Caco-2 (cell line): ENCODE data around the gene MYL2. TPM values are rescaled to one million over a fixed set of nuclear protein-coding genes. Genes with fewer than 3 reads are reported as not detected.

Experiments
- BruUV-seq: library from RNA; stranded (reverse); fragments of 400-500 nt; replicated peaks from 2 replicates; lab custom pipeline; 2021; lab: Mats Ljungman, UMichigan
- CTCF ChIA-PET: fragments of 300-600 bp; sonication (Branson Sonifier 250); formaldehyde crosslinking; loops from one replicate; lab custom pipeline; 2022; ENCODE audit warnings: antibody characterized with exemption; lab: Charles Lee
- POLR2A ChIA-PET: fragments of 300-600 bp; sonication (Branson Sonifier 250); formaldehyde crosslinking; loops from one replicate; lab custom pipeline; 2022; ENCODE audit warnings: antibody characterized with exemption; lab: Charles Lee
- DNase-seq, 2 experiments: peaks; one replicate each; pipeline versions ENCODE4 v3.0.0 to v3.0.0-alpha.2; 2020 to 2022
- H3K27me3 ChIP-seq: replicated peaks from 2 replicates; pipeline ENCODE4 v1.6.0; 2011; ENCODE audit warnings: low read length; ENCODE audit not compliant: control insufficient read depth, insufficient read depth
- H3K36me3 ChIP-seq: 2 replicates; pipeline ENCODE4 v1.5.1; 2011; ENCODE audit warnings: low read length; ENCODE audit not compliant: control insufficient read depth, insufficient read depth
- H3K4me1 ChIP-seq: fragments of 250-450 bp; sonication (Bioruptor Pico); 2 replicates; pipeline ENCODE4 v1.5.1; 2020; ENCODE audit warnings: mild to moderate bottlenecking
- H3K4me3 ChIP-seq: 2 replicates; pipeline ENCODE4 v1.5.1; 2011; ENCODE audit warnings: low read depth, mild to moderate bottlenecking, control low read depth, low read length
- H3K9me3 ChIP-seq: fragments of 250-450 bp; sonication (Bioruptor Pico); 2 replicates; pipeline ENCODE4 v1.5.1; 2020; ENCODE audit warnings: mild to moderate bottlenecking, moderate library complexity
- H3K27ac Mint-ChIP-seq: one replicate; pipeline ENCODE4 v1.8.0; 2022; ENCODE audit warnings: mixed read lengths; ENCODE audit not compliant: unreplicated experiment
- H3K27me3 Mint-ChIP-seq: one replicate; pipeline ENCODE4 v1.8.0; 2022; ENCODE audit warnings: mixed read lengths; ENCODE audit not compliant: insufficient read depth, unreplicated experiment
- H3K36me3 Mint-ChIP-seq: one replicate; pipeline ENCODE4 v1.8.0; 2022; ENCODE audit warnings: mild to moderate bottlenecking, mixed read lengths; ENCODE audit not compliant: insufficient read depth, unreplicated experiment
- H3K4me1 Mint-ChIP-seq: one replicate; pipeline ENCODE4 v1.8.0; 2022; ENCODE audit warnings: low read depth, mixed read lengths; ENCODE audit not compliant: unreplicated experiment
- H3K4me3 Mint-ChIP-seq: one replicate; pipeline ENCODE4 v1.8.0; 2022; ENCODE audit warnings: mild to moderate bottlenecking, moderate library complexity, mixed read lengths; ENCODE audit not compliant: unreplicated experiment
- H3K9me3 Mint-ChIP-seq: one replicate; pipeline ENCODE4 v1.8.0; 2022; ENCODE audit warnings: mixed read lengths; ENCODE audit not compliant: unreplicated experiment
- intact Hi-C: fragments of 100-400 bp; cut with micrococcal nuclease; formaldehyde crosslinking; loops from one replicate; pipeline ENCODE4 v1.10.0; 2022; ENCODE audit not compliant: unreplicated experiment
- total RNA-seq: library from RNA; stranded (reverse); gene quantifications from 2 replicates; pipeline ENCODE4 v1.2.3, GENCODE V29; 2022
- TF ChIP-seq, protein P1 (sequence below), 2 experiments: fragments of 200-600 bp in 1 of 2; IDR thresholded peaks; 1 replicate in 1 of 2; 2 replicates in 1 of 2; pipeline versions ENCODE4 v1.5.1 to v1.8.0; 2011 to 2022; ENCODE audit warnings: antibody characterized with exemption in 1 of 2, control low read depth in 1 of 2, inconsistent platforms in 1 of 2, low read depth in 1 of 2, low read length in 1 of 2, mild to moderate bottlenecking in 1 of 2, moderate library complexity in 1 of 2; ENCODE audit not compliant: insufficient read depth in 1 of 2, severe bottlenecking in 1 of 2, unreplicated experiment in 1 of 2

Gene MYL2
- total RNA-seq, 1 experiment from 2014 or later = not detected

DNA sequence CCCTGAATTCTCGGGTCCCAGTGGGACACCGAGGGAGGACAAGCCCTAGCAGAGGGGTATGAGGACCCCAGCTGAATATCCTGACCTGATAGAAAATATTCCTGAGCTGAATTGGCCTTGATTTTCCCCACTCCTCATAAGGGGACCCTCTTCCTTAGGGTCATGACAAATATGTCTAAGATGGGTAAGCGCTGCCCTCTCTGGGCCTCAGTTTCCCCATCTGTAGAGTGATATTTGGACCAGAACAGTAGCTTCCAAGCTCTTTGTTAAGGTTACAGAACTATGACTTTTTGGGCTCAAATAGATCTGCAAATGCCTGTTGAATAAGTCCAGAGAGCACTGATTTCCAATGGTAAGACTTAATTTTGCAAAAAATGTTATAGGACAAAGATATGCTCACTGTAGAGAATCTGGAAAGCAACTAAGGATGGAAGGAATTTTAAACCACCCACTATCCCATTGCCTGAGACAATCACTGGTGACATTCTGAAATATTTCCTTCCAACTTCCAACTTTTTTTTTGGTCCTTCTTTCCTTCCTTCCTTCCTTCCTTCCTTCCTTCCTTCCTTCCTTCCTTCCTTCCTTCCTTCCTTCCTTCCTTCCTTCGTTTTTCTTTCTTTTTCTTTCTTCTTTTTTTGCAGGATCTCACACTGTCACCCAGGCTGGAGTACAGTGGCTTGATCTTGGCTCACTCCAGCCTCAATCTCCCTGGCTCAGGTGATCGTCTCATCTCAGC is 32.0 kb downstream of the MYL2 start:
- Mint-ChIP-seq H3K9me3 (no peaks in the 10 kb centered on the region), H3K4me3 (peak overlapping the region; percentile 77), H3K4me1 (no peaks in the 10 kb centered on the region), H3K36me3 (no peaks in the 10 kb centered on the region), H3K27ac (peak overlapping the region; percentile 64), H3K27me3 (peaks cover 10% of the 10 kb centered on the region)
- H3K27me3 ChIP-seq = no peaks in the 10 kb centered on the region
- DNase-seq = no peak
- H3K36me3 ChIP-seq = no peaks in the 10 kb centered on the region
- no peak overlapping the region for H3K4me3 ChIP-seq
- ChIA-PET CTCF (interaction anchor here (0.6 to 1.2 kb wide), 9 partner anchors 40 to 794 kb away, joined by 3 to 29 read pairs (median 4); partner anchors contain the start of gene CCDC63), POLR2A (no interaction called here)
- no TSS peak for BruUV-seq
- no peaks in the 10 kb centered on the region for H3K9me3 ChIP-seq
- intact Hi-C loops = loop anchor here (1.0 to 5.0 kb wide), 2 partner anchors 62 to 436 kb away; partner anchors contain the start of gene ARPC3
- TF ChIP-seq, protein P1, sequence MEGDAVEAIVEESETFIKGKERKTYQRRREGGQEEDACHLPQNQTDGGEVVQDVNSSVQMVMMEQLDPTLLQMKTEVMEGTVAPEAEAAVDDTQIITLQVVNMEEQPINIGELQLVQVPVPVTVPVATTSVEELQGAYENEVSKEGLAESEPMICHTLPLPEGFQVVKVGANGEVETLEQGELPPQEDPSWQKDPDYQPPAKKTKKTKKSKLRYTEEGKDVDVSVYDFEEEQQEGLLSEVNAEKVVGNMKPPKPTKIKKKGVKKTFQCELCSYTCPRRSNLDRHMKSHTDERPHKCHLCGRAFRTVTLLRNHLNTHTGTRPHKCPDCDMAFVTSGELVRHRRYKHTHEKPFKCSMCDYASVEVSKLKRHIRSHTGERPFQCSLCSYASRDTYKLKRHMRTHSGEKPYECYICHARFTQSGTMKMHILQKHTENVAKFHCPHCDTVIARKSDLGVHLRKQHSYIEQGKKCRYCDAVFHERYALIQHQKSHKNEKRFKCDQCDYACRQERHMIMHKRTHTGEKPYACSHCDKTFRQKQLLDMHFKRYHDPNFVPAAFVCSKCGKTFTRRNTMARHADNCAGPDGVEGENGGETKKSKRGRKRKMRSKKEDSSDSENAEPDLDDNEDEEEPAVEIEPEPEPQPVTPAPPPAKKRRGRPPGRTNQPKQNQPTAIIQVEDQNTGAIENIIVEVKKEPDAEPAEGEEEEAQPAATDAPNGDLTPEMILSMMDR (IDR thresholded peaks at IDR 0.05; ENCODE audit: insufficient read depth in 1 of 2, low read depth in 1 of 2, low read length in 1 of 2, severe bottlenecking in 1 of 2, unreplicated experiment in 1 of 2) = no peak
- H3K4me1 ChIP-seq = no peaks in the 10 kb centered on the region

DNA sequence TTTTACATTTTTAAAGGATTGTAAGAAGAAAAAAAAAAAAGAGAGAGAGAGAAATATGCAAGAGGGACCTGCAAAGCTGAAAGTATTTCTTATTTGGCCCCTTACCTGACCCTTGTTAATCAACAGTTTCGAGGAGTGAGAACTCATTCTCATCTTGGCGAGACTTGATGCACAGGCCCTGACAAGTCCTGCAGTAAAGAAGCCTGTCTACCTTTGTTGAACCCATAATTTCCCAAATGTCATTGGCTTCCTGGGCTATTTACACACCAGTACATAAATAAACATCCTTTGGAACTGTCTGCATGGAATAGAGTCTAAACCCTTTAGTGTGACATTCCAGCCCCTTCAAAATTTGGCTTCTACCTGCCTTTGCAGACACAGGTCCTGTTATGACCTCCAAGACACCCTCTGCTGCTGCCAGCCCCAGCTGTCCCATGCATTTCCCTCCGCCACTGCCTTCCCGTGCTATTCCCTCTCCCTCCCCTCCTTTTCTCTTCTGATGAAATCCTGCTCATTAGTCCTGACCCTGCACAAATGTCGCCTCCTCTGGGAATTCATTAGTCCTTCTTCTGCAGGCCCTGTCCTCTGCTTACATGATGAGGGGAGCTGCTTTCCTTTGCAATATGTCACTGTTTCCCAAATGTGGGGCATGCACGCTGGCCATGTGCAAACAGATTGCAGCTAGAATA is 35.1 kb downstream of the MYL2 start:
- BruUV-seq = no TSS peak
- Mint-ChIP-seq H3K27me3 (peaks cover 10% of the 10 kb centered on the region), H3K36me3 (no peaks in the 10 kb centered on the region), H3K4me3 (no peak overlapping the region), H3K4me1 (no peaks in the 10 kb centered on the region), H3K9me3 (peaks cover 8% of the 10 kb centered on the region), H3K27ac (no peak overlapping the region)
- Histone ChIP-seq H3K4me1 (no peaks in the 10 kb centered on the region), H3K36me3 (no peaks in the 10 kb centered on the region), H3K27me3 (no peaks in the 10 kb centered on the region), H3K9me3 (no peaks in the 10 kb centered on the region), H3K4me3 (no peak overlapping the region)
- no peak for DNase-seq
- POLR2A ChIA-PET = no interaction called here
- intact Hi-C loops = loop anchor here (5.0 kb wide), 1 partner anchor 433 kb away; the partner anchor contains the start of gene ARPC3
- CTCF ChIA-PET = interaction anchor here (0.6 kb wide), 1 partner anchor 415 kb away, joined by 6 read pairs; no protein-coding TSS in a partner anchor
- TF ChIP-seq, protein P1 (IDR thresholded peaks at IDR 0.05; ENCODE audit: insufficient read depth in 1 of 2, low read depth in 1 of 2, low read length in 1 of 2, severe bottlenecking in 1 of 2, unreplicated experiment in 1 of 2) = no peak

DNA sequence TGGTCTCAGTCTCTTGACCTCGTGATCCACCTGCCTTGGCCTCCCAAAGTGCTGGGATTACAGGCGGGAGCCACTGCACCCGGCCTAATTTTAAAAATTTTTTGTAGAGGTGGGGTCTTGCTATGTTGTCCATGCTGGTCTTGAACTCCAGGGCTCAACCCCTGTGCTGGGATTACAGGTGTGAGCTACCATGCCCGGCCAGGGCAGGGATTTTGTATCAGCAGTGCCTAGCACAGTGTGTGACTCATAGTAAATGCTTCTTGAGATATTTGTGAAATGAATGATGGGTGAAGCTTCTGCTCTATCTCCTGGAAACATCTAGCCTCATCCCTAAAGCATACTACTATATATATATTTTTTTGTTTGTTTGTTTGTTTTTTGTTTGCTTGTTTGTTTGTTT is 37.1 kb downstream of the MYL2 start:
- no peaks in the 10 kb centered on the region for H3K36me3 ChIP-seq
- BruUV-seq = no TSS peak
- TF ChIP-seq, protein P1 (IDR thresholded peaks at IDR 0.05; ENCODE audit: insufficient read depth in 1 of 2, low read depth in 1 of 2, low read length in 1 of 2, severe bottlenecking in 1 of 2, unreplicated experiment in 1 of 2) = no peak
- H3K36me3 Mint-ChIP-seq = no peaks in the 10 kb centered on the region
- ChIA-PET POLR2A (no interaction called here), CTCF (no interaction called here)
- no peak overlapping the region for H3K4me3 Mint-ChIP-seq
- H3K4me3 ChIP-seq = no peak overlapping the region
- peaks cover 3% of the 10 kb centered on the region for H3K27me3 Mint-ChIP-seq
- H3K27me3 ChIP-seq = no peaks in the 10 kb centered on the region
- no peak overlapping the region for H3K27ac Mint-ChIP-seq
- H3K9me3 ChIP-seq = no peaks in the 10 kb centered on the region
- no peaks in the 10 kb centered on the region for H3K4me1 Mint-ChIP-seq
- H3K9me3 Mint-ChIP-seq = peaks cover 11% of the 10 kb centered on the region
- intact Hi-C loops = no loop called here
- no peak for DNase-seq
- H3K4me1 ChIP-seq = no peaks in the 10 kb centered on the region
